Anterior cingulate cortex (tissue), 58 donors: ENCODE results near the gene ATP1A1.

Experiments
- DNase-seq, 58 donors: peaks; one replicate each; lab custom pipeline; 2025; lab: John Stamatoyannopoulos, UW

The ATP1A1 gene

DNA sequence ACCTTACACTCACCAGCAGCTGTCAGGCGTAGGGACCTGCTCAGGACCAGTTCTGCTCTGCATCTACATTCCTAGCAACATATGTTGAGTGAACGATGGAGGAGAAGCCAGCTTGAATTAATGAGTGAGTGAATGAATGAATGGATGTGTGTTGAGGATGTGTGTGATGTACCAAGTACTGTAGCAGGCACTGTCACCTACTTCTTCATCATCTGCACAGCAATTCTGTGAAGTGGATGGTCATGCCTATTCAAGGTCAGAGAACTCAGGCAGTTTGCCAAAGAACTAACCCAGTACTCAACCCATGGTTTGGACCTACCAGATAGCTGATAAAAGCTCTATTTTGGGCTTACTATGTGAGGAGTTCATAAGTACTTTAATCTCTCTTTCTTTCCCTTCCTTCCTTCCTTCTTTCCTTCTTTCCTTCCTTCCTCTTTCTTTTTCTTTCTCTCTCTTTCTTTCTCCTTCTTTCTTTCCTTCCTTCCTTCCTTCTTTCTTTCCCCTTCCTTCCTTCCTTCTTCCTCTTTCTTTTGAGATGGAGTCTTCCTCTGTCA lies 56.9 kb downstream of the ATP1A1 start:
- no peak for DNase-seq

DNA sequence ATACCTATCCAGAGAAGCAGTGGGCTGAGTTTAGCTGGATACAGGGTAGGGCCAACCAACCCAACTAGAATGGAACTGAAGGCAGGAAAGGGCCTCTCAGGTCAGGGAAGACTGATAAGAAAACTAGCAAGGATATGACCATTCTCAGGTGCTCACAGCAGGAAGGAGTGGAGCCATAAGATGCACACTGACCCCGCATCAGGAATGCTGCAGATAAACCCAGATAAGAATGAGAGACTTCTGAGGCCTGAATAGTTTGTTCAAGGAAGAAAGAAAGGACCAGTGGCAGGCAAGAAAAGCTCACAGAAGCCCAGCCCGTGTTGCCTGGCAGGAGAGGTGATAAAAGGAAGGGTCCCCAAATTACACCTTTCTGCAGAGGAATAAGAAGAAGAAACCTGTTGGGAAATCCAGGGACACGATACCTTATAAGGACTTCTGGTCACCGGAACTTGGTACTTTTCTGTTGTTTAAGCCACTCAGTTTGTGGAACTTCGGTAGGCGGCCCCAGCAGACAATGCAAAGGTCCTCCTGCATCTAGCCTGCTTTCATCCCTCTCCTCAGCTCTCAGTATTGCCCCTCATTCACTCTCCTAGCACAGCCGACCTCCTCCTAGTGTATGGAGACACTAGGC lies 58.9 kb downstream of the ATP1A1 start:
- no peak for DNase-seq

DNA sequence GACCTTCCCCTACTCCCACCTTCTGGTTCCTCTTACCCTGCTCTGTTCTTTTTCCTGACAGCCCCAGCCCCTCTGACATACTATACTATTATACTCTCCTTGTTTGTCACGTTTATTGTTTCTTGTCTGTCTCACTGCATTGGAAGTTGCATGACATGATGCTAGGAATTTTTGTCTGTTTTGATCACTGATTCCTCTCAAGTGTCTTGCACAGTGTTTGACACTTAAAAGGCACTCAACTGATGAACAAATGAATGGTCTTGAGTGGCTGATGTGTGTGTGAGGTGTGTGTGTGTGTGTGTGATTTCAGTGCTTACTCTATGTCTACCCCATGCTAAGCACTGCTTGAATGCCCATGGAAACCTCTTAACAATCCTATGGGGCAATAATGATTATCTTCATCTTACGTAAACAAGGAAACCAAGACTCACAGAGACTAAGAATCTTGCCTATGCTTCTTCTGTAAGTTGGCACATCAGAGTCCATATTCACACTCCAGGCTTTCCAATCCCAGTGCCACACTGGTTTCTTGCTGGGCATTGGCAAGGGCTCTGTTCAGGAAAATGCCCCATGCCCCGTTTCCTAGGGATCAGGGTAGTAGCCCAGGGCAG lies 59.7 kb downstream of the ATP1A1 start:
- no peak for DNase-seq

- peak in 55 of 58 donors; percentile 37 to 97 (median 88) for DNase-seq
Observed at GRCh38 chr1:116433275-116434257, 60.5 kb downstream of the ATP1A1 start.

- DNase-seq, result no peak
Observed at GRCh38 chr1:116434849-116435248, 61.8 kb downstream of the ATP1A1 start.

GRCh38 chr1:116435806-116436610 lies 63.0 kb downstream of the ATP1A1 start:
- DNase-seq, result no peak

DNA sequence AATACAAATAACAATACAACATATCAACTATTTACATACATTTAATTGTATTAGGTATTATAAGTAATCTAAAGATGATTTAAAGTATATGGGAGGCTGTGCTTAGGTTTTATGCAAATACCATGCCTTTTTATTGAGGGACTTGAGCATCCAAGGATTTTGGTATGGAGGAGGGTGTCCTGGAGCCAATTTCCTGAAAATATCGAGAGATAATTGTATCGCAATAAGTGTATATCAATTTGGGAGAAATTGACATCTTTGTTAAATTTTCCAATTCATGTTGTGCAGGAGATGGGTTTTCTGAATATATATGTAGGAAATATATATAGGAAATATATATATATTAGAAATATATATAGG lies 63.5 kb downstream of the ATP1A1 start:
- no peak for DNase-seq

GRCh38 chr1:116439701-116440100 lies 66.7 kb downstream of the ATP1A1 start:
- DNase-seq, result no peak

- no peak for DNase-seq
Observed at GRCh38 chr1:116440731-116441130, 67.7 kb downstream of the ATP1A1 start.

GRCh38 chr1:116445534-116445933 lies 72.5 kb downstream of the ATP1A1 start:
- DNase-seq, result no peak

GRCh38 chr1:116446686-116447085 lies 73.6 kb downstream of the ATP1A1 start:
- no peak for DNase-seq

- no peak for DNase-seq
Observed at GRCh38 chr1:116448785-116449385, 75.8 kb downstream of the ATP1A1 start.

GRCh38 chr1:116449578-116449977 lies 76.5 kb downstream of the ATP1A1 start:
- DNase-seq, result no peak

GRCh38 chr1:116451702-116452101 lies 78.7 kb downstream of the ATP1A1 start:
- no peak for DNase-seq

- no peak for DNase-seq
Observed at GRCh38 chr1:116453481-116453880, 80.4 kb downstream of the ATP1A1 start.

DNA sequence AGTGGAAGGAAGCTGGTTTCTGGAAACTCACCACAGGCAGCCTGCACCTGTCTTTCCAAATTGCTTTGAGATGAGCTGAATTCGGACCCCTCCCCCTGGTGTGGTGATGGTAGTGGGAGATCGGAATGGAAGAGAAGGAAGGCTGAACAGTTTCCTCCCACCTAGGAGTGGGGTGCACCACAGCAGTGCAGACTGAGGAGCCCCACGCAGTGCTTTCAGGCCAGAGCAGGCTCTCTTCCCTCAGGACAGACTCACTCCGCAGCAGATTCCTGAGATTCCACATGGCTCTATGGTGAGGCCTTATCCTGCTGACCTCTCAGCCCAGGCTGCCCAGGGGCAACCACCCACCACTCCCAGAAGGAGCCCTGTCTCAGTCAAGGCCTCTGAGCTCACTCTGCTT lies 80.9 kb downstream of the ATP1A1 start:
- no peak for DNase-seq
